OCI-LY7 (cell line): Measurements from ENCODE around the gene CEP164.

ENCODE experiments used
- CTCF ChIP-seq: fragments of 200-600 bp; sonication (generic); conservative IDR thresholded peaks from 2 replicates; pipeline ENCODE4 v1.5.1; 2014; ENCODE audit warnings: mild to moderate bottlenecking, antibody characterized with exemption, low read length, moderate library complexity, mixed read lengths
- EZH2phosphoT487 ChIP-seq: fragments of 200-600 bp; sonication (generic); IDR thresholded peaks from 2 replicates; pipeline ENCODE4 v1.6.1; 2018; ENCODE audit warnings: low read depth, borderline replicate concordance, mild to moderate bottlenecking, mixed run types, antibody characterized with exemption, low read length, moderate library complexity, mixed read lengths

DNA sequence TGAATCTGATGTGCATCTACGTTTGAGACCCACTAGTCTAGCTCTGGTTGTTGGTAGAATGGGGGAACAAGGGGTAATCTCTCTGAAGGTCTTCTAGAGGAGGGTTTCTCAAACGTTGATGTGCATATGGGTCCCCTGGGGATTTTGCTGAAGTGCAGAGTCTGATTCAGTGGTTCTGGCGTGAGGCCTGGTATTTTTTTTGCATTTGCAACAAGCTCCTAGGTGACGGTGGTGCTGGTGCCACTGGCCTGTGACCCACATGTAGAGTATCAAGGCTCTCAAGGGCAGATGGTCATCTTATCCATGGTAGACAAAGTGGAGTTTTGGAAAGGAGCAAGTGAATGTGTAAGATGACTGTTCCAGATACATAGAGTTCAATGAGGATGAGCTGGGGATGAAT, 97.1 kb downstream of the CEP164 start:
- TF ChIP-seq CTCF (no peak), EZH2phosphoT487 (no peak)
